Esophagus muscularis mucosa (tissue), 3 donors: ENCODE measurements around the gene SLC30A1.

ENCODE experiments used
- CTCF ChIP-seq, 3 experiments: fragments of 200-600 bp in 2 of 3; fragments of 450-650 bp in 1 of 3; sonication (generic) in 2 of 3; IDR thresholded peaks; one replicate each; pipeline ENCODE4 v1.5.1; 2017 to 2019; ENCODE audit warnings: antibody characterized with exemption in 3 of 3, mild to moderate bottlenecking in 2 of 3, moderate library complexity in 1 of 3
- POLR2A ChIP-seq: fragments of 450-650 bp; IDR thresholded peaks from one replicate; pipeline ENCODE4 v1.6.1; 2017; ENCODE audit warnings: antibody characterized with exemption, moderate library complexity, mild to moderate bottlenecking, low read depth

DNA sequence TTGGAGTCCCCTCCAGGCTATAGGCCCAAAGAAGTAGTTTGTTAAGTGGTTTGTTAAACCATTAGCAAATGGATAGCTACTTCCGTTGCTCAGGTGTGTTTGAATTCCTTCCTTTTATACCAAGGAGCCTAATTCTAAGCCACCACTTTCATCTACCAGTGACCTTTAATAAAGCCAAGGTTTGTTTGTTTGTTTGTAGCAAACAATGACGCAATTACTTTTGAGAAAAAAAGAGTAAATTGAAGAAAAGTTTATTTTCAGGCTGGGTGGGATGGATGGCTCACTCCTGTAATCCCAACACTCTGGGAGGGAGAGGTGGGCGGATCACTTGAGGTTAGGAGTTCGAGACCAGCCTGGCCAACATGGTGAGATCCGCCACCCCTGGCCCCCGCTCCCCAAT, 56.2 kb downstream of the SLC30A1 start:
- TF ChIP-seq CTCF (IDR thresholded peaks at IDR 0.05) (no peak), POLR2A (no peak)
